GM12874 (cell line): Measurements from ENCODE around the gene CCDC171.

Experiments used
- CTCF ChIP-seq: IDR thresholded peaks from 2 replicates; pipeline ENCODE4 v1.5.1; 2011; ENCODE audit warnings: low read depth, mild to moderate bottlenecking, control low read depth, low read length, moderate library complexity; ENCODE audit not compliant: insufficient read depth

The CCDC171 gene

GRCh38 chr9:15531380-15531779 is 21.5 kb upstream of the CCDC171 start:
- TF ChIP-seq CTCF, result no peak

- no peak for TF ChIP-seq CTCF
Observed at GRCh38 chr9:15541872-15542271, 11.0 kb upstream of the CCDC171 start.

- no peak for TF ChIP-seq CTCF
Observed at GRCh38 chr9:15542624-15543023, 10.2 kb upstream of the CCDC171 start.

- TF ChIP-seq CTCF, result no peak
Observed at GRCh38 chr9:15543047-15543813, 9.6 kb upstream of the CCDC171 start.

GRCh38 chr9:15549611-15550010 is 3.2 kb upstream of the CCDC171 start:
- no peak for TF ChIP-seq CTCF

- TF ChIP-seq CTCF, result no peak
Observed at GRCh38 chr9:15553528-15553898, 670 bp downstream of the CCDC171 start.

GRCh38 chr9:15570769-15571168 is 17.9 kb downstream of the CCDC171 start:
- no peak for TF ChIP-seq CTCF
